Measurements from ENCODE around the gene FAM162A.

FAM162A gene

GRCh38 chr3:122383771-122384697, at the start of gene FAM162A:
TSS of gene FAM162A (plus strand) at chr3:122384182. CDS start at chr3:122384266, 84 bp downstream.
- peak; percentile 59 for DNase-seq (ENCODE audit: low read depth)

DNA sequence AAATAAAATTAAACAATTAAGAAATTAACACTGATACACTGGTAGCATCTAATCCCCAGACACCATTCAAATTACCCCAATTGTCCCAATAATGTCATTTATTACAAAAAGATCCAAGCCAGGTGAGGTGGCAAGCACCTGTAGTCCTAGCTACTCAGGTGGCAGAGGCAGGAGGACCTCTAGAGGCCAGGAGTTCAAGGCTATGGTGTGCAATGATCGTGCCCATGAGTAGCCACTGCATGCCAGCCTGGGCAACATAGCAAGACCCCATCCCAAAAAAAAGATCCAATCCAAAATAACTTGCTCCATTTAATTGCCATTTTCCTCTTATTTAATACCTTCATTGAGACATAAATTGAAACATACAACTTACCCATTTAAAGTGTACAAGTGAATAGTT, 41.2 kb upstream of the FAM162A start:
- no peak for DNase-seq (ENCODE audit: low read depth)

DNA sequence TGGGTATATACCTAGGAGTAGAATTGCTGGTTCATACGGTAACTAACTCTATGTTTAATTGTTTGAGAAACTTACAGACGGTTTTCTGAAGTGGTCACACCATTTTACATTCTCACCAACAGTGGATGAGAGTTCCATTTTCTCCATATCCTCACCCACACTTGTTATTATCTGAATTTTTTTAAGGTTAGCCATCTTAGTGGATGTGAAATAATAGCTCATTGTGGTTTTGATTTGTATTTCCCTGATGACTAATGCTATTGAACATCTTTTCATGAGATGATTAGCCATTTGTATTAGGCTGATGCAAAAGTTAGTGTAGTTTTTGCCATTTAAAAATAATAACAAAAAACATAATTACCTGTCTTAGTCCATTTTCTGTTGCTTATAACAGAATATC, 40.3 kb upstream of the FAM162A start:
- DNase-seq (ENCODE audit: low read depth), result no peak

- no peak for DNase-seq (ENCODE audit: low read depth)
These were observed 34.8 kb upstream of the FAM162A start for GRCh38 chr3:122349171-122349570.

DNA sequence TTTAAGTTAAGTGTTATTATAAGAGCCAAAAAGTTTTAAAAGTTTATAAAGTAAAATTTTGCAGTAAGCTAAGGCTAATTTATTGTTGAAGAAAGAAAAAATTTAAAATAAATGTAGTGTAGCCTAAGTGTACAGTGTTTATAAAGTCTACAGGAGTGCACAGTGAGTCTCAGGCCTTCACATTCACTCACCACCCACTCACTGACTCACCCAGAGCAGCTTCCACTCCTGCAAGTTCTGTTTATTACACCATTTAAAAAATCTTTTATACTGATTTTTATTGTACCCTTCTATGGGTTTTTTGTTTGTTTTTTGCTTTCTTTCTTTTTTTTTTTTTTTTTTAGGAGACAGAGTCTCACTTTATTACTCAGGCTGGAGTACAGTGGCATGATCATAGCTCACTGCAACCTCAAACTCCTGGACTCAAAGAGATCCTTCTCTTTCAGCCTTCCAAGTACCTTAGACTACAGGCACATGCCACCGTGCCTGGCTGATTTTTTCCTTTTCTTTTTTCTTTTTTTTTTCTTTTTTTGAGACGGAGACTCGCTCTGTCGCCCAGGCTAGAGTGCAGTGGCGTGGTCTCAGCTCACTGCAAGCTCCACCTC, 33.1 kb upstream of the FAM162A start:
- peak; percentile 65 for DNase-seq (ENCODE audit: low read depth)

DNA sequence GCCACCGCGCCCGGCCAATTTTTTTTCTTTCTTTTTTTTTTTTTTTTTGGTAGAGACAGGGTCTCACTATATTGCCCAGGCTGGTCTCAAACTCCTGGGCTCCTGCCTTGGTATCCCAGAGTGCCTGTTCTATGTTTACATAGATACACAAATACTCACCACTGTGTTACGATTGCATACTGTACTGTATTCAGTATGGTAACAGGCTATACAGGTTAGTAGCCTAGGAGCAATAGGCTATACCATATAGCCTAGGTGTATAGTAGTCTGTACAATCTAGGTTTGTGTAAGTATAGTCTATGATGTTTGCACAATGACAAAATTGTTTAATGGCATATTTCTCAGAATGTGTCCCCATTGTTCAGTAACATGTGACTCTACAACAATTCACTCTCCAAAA, 32.4 kb upstream of the FAM162A start:
- no peak for DNase-seq (ENCODE audit: low read depth)

GRCh38 chr3:122353215-122353614, 30.8 kb upstream of the FAM162A start:
- DNase-seq (ENCODE audit: low read depth), result no peak

DNA sequence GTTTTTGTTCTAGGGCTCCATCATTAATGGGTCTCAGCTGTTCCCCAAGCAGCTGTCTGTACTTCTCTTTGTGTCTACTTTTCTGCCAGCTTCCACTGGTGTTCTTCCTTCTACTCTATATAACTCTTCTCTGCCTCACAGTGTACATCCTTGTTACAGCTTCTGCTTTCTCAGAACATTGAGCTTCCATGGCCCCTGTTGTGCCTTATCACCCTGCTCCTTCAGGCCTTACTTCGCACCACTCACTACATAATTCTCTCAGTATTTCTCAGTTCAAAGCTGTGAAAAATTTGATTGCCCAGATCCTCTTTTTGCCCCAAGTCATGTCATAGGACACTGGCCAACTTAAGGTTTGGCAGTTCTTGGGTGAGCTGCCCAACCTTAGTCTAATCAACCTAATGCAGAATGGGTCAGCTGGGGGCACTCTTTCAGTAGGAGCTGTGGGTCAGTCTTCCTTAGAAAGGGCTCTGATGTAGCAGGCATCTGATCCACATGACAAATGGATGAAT, 30.0 kb upstream of the FAM162A start:
- no peak for DNase-seq (ENCODE audit: low read depth)

DNA sequence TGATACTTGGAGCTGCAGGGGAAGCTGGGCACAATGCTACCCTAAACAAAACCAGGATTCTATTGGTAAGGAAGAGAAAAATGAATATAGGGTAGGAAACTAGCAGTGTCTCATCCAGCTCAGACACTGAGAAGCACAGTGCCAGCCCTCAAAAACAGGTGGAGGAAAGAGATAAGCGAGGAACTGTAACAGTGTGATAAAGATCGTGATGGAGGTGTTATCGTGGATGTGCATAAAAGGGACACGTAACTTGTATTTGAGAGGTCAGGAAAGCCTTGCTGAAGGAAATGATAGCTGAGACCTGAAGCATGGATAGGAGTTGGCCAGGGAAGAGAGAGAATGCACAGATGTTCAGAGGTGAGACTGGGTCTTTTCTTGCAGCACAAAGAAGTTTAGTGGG, 28.4 kb upstream of the FAM162A start:
- no peak for DNase-seq (ENCODE audit: low read depth)

DNA sequence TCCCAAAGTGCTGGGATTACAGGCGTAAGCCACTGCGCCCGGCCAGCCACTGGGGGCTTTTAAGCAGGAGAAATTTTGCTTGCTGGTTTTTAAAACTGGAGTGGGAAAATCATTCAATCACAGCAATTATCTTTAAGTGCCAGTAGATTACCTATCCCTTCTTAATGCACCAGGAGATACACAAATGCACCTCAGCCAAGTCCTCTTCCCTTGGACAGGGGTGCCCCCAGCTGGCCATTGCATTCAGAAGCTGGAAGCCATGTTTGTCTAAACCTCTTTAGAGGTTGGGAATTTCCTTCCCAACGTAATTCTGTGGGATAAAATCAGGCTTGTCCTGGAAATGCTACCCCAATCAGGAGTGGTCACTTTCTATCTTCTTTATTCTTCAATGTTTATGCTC, 27.6 kb upstream of the FAM162A start:
- DNase-seq (ENCODE audit: low read depth), result peak; percentile 58

- no peak for DNase-seq (ENCODE audit: low read depth)
These were observed 25.9 kb upstream of the FAM162A start for GRCh38 chr3:122357828-122358702.

GRCh38 chr3:122358703-122359032, 25.3 kb upstream of the FAM162A start:
- DNase-seq (ENCODE audit: low read depth), result no peak

DNA sequence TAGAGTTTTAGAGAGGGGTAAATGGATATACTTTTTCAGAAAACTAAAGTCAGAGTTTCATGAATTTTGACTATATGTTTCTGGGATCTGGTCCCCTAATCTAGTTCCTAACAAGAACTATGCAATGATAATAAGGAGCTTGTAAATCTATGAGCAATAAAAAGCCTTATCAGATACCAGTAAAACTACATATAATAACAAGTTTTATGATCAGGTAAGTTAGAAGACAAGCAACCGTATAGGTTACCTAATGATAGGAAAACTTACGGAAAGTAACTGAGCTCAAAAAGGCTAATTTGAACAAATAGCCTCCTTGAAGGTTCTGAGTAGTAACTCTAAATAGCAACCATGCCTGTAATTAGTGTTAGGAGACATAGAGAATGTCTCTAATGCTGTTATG, 22.0 kb upstream of the FAM162A start:
- DNase-seq (ENCODE audit: low read depth), result no peak

DNA sequence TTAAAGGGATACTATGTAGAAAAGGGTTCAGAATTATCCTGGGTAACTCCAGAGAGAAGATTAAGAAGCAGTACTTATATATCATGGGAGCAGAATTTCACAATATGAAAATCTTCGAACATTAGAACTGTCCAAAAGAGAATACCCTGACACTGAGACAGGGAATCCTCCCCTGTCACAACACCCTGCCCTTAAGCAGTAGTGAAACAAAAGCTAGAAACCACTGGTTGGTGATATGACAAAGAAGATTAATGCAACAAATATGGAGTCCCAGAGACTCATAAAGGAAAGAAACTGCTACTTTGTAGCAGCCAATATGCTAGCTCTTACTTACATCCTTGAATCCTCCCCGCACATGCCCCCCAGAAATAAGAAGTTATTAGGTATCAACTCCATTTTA, 19.5 kb upstream of the FAM162A start:
- no peak for DNase-seq (ENCODE audit: low read depth)

DNA sequence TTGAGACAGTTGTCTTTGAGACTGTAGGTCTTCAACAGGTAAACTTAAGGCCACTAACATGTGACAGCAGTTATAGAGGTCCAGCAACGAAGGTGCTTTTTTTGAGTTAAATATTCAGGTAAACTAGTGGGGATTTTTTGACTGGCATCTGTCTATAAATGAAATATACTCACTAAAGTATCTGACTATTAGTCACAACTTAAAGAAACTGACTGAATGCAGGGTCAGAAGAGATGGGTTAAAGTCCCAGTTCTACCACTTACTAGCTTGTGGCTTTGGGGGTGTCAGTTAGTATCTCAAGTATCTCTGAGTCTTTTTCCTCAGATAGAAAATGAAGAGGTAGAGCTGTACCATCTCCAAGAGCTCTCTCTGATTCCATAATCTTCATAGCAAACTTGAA, 18.9 kb upstream of the FAM162A start:
- DNase-seq (ENCODE audit: low read depth), result no peak

DNA sequence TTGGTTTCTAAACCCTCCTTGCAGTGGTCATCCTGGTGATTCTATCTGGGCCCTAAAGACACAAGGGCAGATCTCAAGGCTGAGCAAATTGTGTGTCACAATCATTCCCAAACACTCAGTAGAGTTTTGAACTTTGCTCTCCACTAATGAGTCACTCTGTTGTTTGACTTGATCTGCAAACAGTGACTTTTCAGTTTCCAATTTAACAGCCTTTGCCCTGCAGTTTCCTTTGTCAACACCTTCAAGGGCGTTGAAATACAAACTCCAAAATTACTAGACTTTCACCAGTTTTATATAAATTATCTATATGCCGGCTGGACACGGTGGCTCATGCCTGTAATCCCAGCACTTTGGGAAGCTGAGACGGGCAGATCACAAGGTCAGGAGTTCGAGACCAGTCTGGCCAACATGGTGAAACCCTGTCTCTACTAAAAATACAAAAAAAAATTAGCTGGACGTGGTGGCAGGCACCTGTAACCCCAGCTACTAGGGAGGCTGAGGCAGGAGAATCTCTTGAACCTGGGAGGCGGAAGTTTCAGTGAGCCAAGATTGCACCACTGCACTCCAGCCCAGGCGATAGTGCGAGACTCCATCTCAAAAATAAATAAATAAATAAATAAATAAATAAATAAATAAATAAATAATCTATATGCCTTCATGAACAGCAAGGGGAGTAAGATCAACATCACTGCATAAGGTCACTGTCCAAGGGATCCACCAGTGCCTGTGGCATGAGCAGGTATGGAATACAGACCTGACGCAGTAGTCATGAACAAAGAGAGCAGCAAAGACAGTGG, 18.2 kb upstream of the FAM162A start:
- DNase-seq (ENCODE audit: low read depth), result peak; percentile 78

DNA sequence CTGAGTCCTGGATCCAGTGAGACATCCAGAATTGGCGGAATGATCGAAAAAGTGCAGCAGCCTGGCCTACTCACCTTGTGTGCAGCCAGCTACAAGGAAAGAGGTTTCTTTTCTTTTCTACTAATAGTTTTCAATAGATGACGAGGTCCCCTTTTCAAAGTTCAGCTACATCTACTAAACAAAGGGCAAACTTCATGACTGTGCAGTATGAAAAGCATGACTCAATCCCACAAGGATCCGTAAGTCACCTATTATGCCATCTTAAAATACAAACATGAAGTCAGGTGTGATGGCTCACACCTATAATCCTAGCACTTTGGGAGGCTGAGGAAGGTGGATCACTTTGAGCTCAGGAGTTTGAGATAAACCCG, 17.6 kb upstream of the FAM162A start:
- no peak for DNase-seq (ENCODE audit: low read depth)

DNA sequence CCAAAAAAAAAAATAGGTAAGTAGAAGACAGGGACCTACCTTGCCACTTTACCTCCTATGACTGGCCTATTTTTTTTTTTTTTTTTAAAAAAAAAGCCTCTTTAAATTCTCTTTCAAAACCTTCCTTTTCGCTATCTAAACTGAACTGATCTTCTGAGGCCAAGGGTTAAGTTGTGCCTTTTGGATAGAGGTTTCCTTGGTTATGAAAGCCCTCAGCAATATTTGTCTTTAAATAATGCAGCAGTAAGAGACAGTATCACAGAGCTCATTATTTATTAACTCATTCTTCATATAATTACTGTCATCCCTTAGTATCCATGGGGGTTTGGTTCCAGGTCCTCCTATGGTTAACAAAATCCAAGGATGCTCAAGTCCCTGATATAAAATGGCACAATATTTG, 9.9 kb upstream of the FAM162A start:
- no peak for DNase-seq (ENCODE audit: low read depth)

DNA sequence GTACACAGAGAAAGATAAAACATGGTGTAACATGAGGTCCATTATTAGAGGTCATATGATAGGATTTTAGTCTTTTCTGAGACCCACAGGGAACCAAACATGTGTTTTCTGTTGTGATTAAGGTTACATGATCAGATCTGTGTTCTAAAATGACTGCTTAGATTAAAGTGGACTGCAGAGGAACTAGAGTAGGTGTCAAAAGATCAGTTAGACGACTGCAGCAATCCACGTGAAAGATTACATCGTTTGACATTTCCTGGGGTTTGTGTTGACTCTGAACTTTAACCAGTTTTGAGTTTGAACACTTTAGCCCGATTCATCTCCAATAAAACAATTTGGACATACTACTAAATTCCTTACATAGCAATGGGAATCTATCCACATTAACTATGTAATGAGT, 6.0 kb upstream of the FAM162A start:
- no peak for DNase-seq (ENCODE audit: low read depth)

GRCh38 chr3:122382888-122383666, 905 bp upstream of the FAM162A start, which contains the start of gene MIX23:
TSS of gene MIX23 (minus strand) at chr3:122383231. CDS start at chr3:122383224, 7 bp downstream.
- peak; percentile 72 for DNase-seq (ENCODE audit: low read depth)

DNA sequence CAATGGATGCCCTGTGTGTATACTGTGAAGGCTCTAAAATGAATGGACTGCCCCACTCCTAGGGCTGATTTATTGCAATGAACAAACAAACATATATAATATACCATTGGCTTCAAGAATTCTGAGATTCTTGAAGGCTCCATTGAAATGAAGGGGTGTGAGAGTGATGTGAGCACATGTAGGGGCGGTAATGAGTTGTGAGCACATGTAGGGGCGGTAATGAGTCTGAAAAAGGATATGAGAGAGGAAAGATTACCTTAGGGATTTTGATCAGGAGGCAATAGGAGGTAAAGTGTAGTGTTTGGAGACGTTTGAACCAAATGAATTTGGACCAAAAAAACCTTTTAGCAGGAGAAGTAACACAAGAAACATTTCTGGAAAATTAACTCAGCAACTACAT, 3.7 kb downstream of the FAM162A start:
- no peak for DNase-seq (ENCODE audit: low read depth)
